Endometrial microvascular endothelial cells (primary cell): Measurements from ENCODE around the gene CHD9. TPM values are rescaled to one million over a fixed set of nuclear protein-coding genes. Genes with fewer than 3 reads are reported as not detected.
"Not testable (repeated sequence)": the region's sequence is repeated elsewhere in the genome, so short reads cannot be mapped to it uniquely, and the experiment has no call there.

Experiments used
- in situ Hi-C: cut with HindIII; loops from 2 replicates; pipeline ENCODE4 v1.10.0; 2017; ENCODE audit warnings: low sequenced_read_pairs, low pct_unique_long_range_greater_than_20kb; ENCODE audit errors: inconsistent ontology term
- total RNA-seq: library from RNA; depleted of rRNA; stranded (reverse); fragments of >200 nt; gene quantifications from one replicate; pipeline ENCODE4 v1.2.3, GENCODE V29; 2015; ENCODE audit errors: inconsistent ontology term

CHD9 gene
- total RNA-seq, 1 donor from 2014 or later, result 16.4 TPM

DNA sequence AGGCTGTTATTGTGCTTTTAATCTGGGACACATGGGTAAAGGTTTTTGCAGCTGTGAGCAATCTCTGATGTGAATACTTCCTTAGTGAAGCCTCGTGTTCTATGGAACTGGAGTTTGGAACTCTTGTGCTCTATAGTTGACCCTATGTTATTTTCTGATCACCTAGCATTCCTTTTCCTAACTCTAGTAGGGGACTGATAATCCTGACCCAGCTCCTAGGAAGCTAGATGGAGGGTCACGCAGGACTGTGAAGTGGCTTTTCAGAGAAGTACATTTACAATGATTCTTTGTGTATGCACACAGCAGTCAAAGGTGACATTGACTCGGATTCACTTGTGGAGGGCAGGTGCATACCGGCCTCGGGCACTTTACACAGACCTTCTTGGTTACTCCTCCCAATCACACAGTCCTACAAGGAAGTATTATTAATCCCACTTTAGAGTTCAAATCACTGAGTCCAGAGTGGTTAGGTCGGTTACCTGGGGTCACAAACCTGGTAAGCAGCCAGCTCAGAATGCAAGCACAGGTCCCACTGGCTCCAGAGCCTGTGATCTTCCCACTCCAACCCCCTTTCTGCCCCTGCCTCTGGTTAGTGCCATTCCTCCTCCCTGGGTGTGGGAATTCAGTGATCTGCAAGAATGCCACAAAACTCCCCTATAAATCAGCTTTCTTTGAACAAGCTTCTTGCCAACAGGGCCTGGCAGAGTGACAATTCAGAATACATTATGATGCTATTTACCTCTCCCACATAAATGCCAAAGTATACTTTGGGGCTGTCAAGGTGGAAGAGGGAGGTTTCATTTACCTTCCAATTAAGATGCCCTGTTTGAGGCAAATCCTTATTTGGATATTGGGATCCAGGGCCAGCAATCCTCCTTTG is 9.2 kb upstream of the CHD9 start:
- in situ Hi-C loops, result no loop called here

- in situ Hi-C loops, result not testable (repeated sequence)
These were observed 7.3 kb upstream of the CHD9 start for GRCh38 chr16:53047515-53047914.

DNA sequence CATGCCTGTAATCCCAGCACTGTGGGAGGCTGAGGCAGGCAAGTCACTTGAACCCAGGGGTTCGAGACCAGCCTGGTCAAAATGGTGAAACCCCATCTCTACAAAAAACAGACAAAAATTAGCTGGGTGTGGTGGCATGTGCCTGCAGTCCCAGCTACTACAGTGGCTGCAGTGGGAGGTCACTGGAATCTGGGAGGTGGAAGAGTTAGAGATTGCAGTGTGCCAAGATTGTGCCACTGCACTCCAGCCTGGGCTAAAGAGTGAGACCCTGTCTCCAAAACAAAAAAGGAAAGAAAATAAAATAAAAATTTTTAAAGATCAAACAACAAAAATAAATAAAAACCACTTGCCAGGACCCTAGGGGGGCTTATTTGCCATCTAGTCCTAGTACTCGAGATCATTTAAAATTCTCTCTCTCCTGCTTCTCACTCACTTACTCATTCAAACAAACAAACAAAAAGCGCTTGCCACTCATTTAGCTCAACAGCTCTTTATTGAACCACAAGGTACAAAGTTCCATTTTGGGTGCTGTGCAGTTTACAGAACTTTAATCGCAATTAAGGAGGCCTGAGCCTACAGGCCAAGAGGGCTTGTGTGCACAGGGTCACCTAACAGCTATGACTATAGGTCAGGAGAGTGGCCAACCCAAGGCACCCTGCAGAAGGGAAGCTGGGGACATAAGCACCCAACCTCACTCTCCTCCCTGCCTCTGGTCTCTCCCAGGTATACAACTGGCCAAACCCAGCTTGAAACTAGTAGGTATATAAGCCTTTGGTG is 6.5 kb upstream of the CHD9 start:
- in situ Hi-C loops, result no loop called here

DNA sequence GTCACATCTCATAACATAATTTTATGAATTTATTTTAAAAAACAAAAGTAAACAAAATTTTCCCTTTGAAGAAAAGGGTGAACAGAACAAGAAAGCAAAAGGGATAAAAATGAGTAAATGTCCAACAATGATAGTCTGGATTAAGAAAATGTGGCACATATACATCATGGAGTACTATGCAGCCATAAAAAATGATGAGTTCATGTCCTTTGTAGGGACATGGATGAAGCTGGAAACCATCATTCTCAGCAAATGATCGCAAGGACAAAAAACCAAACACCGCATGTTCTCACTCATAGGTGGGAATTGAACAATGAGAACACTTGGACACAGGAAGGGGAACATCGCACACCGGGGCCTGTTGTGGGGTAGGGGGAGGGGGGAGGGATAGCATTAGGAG is 3.5 kb upstream of the CHD9 start:
- in situ Hi-C loops, result not testable (repeated sequence)

DNA sequence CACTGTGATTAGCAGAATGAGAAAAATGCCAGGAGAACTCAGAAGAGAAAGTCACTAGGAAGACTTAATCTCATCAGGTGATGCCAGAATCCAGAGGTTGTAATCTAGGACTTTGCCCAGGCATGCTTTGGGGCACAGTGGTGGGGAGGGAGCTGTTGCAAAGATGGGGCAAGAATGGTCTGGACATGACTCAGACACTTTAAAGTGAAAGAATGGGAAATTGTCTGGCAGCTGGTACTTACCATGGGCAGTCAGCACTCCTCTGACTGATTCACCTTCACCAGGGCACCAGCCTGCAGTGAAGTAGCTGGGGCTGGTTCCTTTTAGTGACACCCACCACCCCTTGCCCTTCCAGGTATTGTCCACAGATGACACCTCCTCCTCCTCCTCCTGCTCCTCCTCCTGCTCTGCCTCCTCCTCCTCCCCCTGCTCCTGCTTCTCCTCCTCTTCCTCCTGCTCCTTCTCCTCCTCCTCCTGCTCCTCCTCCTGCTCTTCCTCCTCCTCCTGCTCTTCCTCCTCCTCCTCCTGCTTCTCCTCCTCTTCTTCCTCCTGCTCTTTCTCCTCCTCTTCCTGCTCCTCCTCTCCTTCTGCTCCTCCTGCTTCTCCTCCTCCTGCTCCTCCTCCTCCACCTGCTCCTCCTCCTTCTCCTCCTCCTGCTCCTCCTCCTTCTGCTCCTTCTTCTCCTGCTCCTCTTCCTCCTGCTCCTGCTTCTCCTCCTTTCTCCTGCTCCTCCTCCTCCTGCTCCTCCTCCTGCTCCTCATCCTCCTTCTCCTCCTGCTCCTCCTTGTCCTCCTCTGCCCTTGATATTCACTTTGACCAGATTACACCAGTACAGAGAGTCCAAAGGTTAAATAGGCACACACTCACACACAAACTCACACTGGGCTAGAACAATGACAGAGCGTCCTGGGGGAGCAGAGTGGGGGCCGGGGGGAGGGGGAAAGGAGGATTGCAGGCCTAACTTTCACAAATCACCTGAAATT is 2.0 kb upstream of the CHD9 start, which contains the start of gene CHD9NB:
Gene CHD9NB, minus strand, starts transcription at position 379 of the 983 bp plus-strand sequence. CDS start 8,739 bp downstream, outside the sequence.
- in situ Hi-C loops, result no loop called here

DNA sequence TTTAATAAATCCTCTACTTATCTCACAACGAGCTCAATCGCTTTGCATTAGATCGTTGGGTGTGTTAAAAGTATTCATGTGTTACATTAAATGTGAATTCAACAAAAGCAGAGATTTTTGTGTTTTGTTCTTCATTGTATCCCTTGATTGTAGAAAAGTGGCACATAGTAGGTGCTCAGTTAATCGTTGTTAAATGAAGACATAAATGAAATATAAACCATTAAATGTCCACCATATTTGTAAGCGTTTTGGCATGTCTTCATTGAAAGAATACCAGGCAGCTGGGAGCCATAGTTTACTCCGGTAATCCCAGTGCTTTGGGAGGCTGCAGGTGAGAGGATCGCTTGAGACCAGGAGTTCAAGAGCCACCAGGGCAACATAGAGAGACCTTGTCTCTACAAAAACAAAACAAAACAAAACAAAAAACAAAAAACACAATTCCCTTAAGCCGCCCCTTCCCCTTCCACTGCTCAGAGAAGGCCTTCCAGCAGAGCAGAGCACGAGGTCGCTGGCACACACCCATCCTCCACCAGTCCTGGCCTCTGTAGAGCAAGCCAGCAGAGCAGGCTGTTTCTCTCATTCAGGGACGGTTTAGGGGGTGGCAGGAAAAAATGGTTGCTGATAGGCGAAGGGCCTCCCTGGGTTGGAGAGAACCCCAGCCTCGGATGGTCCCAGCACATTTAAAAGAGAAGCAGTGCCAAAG is 673 bp upstream of the CHD9 start:
- in situ Hi-C loops, result no loop called here

DNA sequence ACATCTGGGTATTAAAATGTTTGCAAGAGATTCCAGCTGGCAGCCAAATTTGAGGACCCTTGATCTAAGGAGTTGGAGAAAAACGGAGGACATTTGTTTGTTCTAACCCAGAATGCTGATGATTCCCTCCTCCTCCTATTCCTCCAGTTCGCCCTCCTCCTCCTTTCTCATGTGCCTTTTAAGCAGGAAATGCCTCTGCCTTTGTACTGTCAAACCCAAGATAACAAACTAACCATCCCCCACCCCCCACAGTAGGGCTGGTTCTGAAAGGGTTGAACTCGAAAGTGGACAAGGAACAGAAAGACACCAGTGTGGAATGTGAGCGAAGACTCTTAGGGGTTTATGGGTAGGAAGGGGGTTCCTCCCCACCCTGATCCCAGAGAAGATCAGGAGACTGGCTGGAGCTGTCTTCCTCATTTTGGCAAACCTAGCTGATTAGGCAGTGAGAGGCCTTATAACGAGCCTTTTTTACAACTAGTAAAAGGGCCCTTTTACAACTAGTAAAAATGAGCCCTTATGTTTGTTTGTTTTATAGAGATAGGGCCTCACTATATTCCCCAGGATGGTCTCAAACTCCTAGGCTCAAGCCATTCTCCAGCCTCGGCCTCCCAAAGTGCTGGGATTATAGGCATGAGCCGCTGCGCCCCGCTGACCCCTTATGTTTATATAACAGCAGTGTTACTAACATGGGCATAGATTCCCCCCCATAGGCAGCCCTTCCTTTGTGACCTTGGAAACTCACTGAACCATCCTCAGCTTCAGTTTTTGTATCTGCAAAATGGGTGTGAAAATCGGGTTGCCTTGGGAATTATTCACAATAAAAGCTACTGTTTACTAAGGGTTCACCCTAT is 975 bp downstream of the CHD9 start:
- in situ Hi-C loops, result no loop called here

GRCh38 chr16:53056392-53056881 is 1.6 kb downstream of the CHD9 start:
- in situ Hi-C loops, result no loop called here

GRCh38 chr16:53057658-53058057 is 2.9 kb downstream of the CHD9 start:
- in situ Hi-C loops, result no loop called here

- in situ Hi-C loops, result no loop called here
These were observed 3.6 kb downstream of the CHD9 start for GRCh38 chr16:53058441-53058840.

DNA sequence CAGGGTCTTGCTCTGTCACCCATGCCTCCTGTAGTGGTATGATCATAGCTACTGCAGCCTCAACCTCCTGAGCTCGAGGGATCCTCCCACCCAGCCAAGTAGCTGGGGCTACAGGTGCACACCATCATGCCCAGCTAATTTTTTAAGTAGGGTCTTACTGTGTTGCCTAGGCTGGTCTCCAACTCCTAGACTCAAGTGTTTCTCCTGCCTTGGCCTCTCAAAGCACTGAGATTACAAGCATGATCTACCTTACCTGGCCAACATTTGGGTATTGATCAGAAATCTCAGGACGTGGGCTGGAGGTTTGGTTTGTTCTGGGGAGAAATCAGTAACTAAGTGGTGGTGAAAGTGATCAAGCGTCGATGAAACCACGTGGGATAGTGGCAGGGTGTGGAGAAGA is 4.1 kb downstream of the CHD9 start:
- in situ Hi-C loops, result no loop called here

DNA sequence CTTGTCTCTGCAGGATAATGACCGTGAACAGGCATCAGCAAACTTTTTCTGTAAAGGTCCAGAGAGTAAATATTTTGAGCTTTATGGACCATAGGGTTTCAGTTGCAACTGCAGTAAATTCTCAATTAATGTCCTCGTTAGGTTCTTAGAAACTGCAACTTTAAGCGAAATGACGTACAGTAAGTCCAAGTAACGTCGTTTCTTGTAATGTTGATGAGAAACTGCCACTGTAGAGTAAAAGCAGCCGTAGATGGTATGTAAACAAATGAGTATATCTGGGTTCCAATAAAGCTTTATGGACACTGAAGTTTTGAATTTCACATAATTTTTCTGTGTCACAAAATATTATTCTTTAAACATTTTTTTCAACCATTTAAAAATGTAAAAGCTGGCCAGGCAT is 4.9 kb downstream of the CHD9 start:
- in situ Hi-C loops, result no loop called here

GRCh38 chr16:53061256-53061655 is 6.5 kb downstream of the CHD9 start:
- in situ Hi-C loops, result no loop called here

DNA sequence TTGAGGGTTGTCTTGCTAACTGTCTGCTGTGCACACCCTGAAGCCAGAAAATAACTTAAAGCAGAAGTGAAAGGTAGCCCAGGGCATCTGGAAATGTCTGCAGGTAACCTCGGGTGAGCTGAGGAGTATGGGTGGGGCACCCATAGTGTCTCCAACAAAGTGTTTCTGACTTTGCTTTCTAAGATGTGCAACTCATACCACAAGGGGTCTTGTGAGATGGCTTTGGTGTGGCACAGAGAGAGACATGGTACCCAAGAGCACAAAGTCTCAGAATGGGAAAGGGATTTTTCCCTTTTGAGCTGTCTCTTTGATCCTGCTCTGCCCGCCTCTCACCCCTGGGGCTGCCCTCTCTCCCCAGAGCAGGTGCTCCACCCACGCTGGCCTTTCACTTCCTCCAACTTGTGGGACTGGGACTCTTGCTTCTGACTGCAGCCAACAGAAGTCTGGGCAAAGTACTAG is 6.9 kb downstream of the CHD9 start:
- in situ Hi-C loops, result no loop called here

- in situ Hi-C loops, result no loop called here
These were observed 9.3 kb downstream of the CHD9 start for GRCh38 chr16:53064081-53064578.

DNA sequence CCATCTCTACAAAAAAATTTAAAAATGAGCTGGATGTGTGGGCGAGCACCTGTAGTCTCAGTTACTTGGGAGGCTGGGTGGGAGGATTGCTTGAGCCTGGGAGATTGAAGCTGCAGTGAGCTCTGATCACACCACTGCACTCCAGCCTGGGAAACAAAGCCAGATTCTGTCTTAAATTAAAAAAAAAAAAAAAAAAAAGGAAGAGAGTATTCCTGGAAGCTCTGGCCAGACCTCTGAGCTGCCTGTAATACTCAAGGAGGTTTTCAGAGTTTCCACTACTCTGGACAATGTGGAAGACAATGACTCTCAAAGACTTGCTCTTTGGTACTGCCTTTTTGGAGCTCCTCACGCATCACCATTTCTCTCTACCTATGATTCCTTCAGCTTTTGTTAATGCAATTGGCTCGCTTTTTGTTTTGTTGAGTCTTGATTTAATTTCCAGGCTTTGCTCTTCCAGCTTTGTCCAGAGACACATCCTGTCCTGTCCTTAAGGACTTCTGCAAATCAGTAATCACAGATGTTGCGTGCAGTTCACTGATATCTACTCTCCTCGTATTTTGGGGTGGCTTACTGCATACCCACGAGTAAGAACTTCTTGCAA is 10.8 kb downstream of the CHD9 start:
- in situ Hi-C loops, result no loop called here

DNA sequence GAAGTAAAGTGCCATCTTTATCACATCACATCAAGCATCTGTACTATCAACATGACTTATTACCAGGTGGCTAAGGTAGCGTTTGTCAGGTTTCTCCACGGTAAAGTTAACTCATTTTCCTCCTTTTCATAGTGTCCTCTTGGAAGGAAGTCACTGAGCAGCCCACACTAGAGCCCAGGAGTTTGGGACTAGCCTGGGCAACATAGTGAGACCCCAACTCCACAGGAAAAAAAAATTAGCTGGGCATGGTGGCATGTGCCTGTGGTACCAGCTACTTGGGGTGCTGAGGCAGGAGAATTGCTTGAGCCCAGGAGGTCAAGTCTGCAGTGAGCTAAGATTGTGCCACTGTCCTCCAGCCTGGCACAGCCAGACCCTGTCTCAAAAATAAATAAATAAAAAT is 12.9 kb downstream of the CHD9 start:
- in situ Hi-C loops, result no loop called here
